ENCODE results near the gene FBXO48.

- no peak for TF ChIP-seq CTCF (IDR thresholded peaks at IDR 0.05)
- TF ChIP-seq POLR2A (IDR thresholded peaks at IDR 0.05) = no peak
Measured at GRCh38 chr2:68465081-68465916, 1.8 kb downstream of the FBXO48 start.
